Mammary epithelial cell (primary cell): ENCODE results near the gene KCNJ9.

Experiments
- CTCF ChIP-seq, 2 donors: IDR thresholded peaks in 1 of 2; conservative IDR thresholded peaks in 1 of 2; 2 replicates each; pipeline ENCODE4 v1.5.1; 2011 to 2012; ENCODE audit warnings: inconsistent platforms in 2 of 2, low read length in 2 of 2, mild to moderate bottlenecking in 2 of 2, control low read depth in 1 of 2, low read depth in 1 of 2; ENCODE audit not compliant: insufficient read depth in 1 of 2; ENCODE audit errors: extremely low read depth in 1 of 2
- EZH2 ChIP-seq: IDR thresholded peaks from 2 replicates; pipeline ENCODE4 v1.6.1; 2012; ENCODE audit warnings: low read length, inconsistent platforms, borderline replicate concordance

- TF ChIP-seq EZH2: no peak
- TF ChIP-seq CTCF (conservative IDR thresholded peaks at IDR 0.05 in 1 of 2, IDR thresholded peaks at IDR 0.05 in 1 of 2; ENCODE audit: extremely low read depth in 1 of 2, insufficient read depth in 1 of 2, low read depth in 1 of 2, low read length in 2 of 2): no peak
Observed at GRCh38 chr1:160107512-160107911, 26.2 kb downstream of the KCNJ9 start.
